Uterus (tissue), 4 donors: ENCODE data around the gene DENND4C. TPM values are rescaled to one million over a fixed set of nuclear protein-coding genes. Genes with fewer than 3 reads are reported as not detected.

Experiments
- DNase-seq, 2 donors: peaks; one replicate each; pipeline ENCODE4 v3.0.0-alpha.2; 2019 to 2020
- H3K27ac ChIP-seq, 2 donors: fragments of 200-600 bp; sonication (generic); 1 replicate in 1 of 2; 2 replicates in 1 of 2; pipeline ENCODE4 v1.5.1; 2016 to 2018
- H3K27me3 ChIP-seq, 2 donors: fragments of 200-600 bp; sonication (generic); one replicate each; pipeline ENCODE4 v1.5.1; 2018 to 2019; ENCODE audit warnings: control low read depth in 1 of 2
- H3K36me3 ChIP-seq, 2 donors: fragments of 200-600 bp; sonication (generic); one replicate each; pipeline ENCODE4 v1.5.1; 2019; ENCODE audit warnings: control low read depth in 1 of 2
- H3K4me1 ChIP-seq, 2 donors: fragments of 200-600 bp; sonication (generic); one replicate each; pipeline ENCODE4 v1.5.1; 2018 to 2019; ENCODE audit warnings: control low read depth in 1 of 2
- H3K4me3 ChIP-seq, 2 donors: fragments of 200-600 bp; sonication (generic); 1 replicate in 1 of 2; 2 replicates in 1 of 2; pipeline ENCODE4 v1.5.1; 2018 to 2019; ENCODE audit warnings: mild to moderate bottlenecking in 1 of 2
- H3K9me3 ChIP-seq, 2 donors: fragments of 200-600 bp; sonication (generic); one replicate each; pipeline ENCODE4 v1.5.1; 2019; ENCODE audit warnings: control low read depth in 1 of 2
- POLR2A ChIP-seq, 2 donors: fragments of 450-650 bp; IDR thresholded peaks; one replicate each; pipeline ENCODE4 v1.6.1; 2016; ENCODE audit warnings: antibody characterized with exemption in 2 of 2, mild to moderate bottlenecking in 1 of 2, moderate library complexity in 1 of 2
- intact Hi-C: fragments of 100-400 bp; cut with DNase I; formaldehyde crosslinking; loops from one replicate; pipeline ENCODE4 v1.15.1; 2023; ENCODE audit warnings: low total_unique reads
- total RNA-seq, 4 donors: library from RNA; depleted of rRNA in 3 of 4; stranded (reverse); fragments of >200 nt in 3 of 4; gene quantifications; one replicate each; pipeline versions ENCODE4 v1.1.0 to v1.2.4, GENCODE V29; 2014 to 2023
- TF ChIP-seq, protein P1 (sequence below), 4 experiments: fragments of 200-600 bp in 2 of 4; fragments of 450-650 bp in 2 of 4; sonication (generic) in 2 of 4; IDR thresholded peaks; one replicate each; pipeline ENCODE4 v1.5.1; 2016 to 2019; ENCODE audit warnings: antibody characterized with exemption in 4 of 4, mild to moderate bottlenecking in 2 of 4, moderate library complexity in 1 of 4
- donor health status: DM: yes; HTN: yes; CAD: no.

DENND4C gene
- total RNA-seq, 4 donors from 2014 or later = 101 to 161 (median 133) TPM

DNA sequence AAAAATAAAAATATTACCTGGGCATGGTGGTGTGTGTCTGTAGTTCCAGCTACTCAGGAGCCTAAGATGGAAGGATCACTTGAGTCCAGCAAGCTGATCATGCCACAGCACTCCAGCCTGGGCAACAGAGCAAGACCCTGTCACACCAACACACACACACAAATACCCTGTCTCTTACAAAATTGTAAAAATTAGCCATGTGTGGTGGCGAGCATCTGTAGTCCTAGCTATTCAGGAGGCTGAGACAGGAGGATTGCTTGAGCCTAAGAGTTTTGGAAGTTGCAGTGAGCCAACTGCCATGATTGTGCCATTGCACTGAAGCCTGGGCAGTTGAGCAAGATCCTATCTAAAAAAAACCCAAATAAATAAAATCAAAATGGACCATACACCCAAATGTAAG is 32.1 kb upstream of the DENND4C start:
- no peaks in the 10 kb centered on the region for H3K9me3 ChIP-seq
- no peak for DNase-seq
- no peak overlapping the region for H3K4me3 ChIP-seq
- no peak for TF ChIP-seq POLR2A (IDR thresholded peaks at IDR 0.05)
- TF ChIP-seq, protein P1, sequence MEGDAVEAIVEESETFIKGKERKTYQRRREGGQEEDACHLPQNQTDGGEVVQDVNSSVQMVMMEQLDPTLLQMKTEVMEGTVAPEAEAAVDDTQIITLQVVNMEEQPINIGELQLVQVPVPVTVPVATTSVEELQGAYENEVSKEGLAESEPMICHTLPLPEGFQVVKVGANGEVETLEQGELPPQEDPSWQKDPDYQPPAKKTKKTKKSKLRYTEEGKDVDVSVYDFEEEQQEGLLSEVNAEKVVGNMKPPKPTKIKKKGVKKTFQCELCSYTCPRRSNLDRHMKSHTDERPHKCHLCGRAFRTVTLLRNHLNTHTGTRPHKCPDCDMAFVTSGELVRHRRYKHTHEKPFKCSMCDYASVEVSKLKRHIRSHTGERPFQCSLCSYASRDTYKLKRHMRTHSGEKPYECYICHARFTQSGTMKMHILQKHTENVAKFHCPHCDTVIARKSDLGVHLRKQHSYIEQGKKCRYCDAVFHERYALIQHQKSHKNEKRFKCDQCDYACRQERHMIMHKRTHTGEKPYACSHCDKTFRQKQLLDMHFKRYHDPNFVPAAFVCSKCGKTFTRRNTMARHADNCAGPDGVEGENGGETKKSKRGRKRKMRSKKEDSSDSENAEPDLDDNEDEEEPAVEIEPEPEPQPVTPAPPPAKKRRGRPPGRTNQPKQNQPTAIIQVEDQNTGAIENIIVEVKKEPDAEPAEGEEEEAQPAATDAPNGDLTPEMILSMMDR (IDR thresholded peaks at IDR 0.05) = no peak
- H3K27ac ChIP-seq = no peak overlapping the region
- H3K4me1 ChIP-seq = peaks cover 0 to 8% of the 10 kb centered on the region in 2 donors
- no peaks in the 10 kb centered on the region for H3K36me3 ChIP-seq
- intact Hi-C loops = no loop called here
- no peaks in the 10 kb centered on the region for H3K27me3 ChIP-seq

DNA sequence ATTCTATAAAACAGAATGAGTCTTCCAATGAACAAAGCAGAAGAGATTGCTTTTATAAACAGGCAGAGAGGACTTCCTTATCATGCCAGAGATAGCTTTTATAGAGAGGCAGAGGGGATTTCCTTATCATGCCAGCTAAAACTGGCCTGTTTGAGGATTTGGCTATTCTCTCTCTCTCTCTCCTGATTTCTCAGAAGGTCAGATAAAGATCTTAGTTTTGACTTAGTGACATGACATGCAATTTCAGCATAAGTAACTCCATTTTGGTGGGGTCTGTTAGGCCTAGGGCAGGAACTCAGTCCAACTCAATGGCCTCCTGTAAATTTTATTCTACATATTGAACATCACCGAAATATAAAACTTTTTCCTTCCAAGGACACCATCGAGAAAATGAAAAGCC is 31.5 kb upstream of the DENND4C start:
- no peak for DNase-seq
- intact Hi-C loops = no loop called here
- Histone ChIP-seq H3K4me3 (no peak overlapping the region), H3K36me3 (no peaks in the 10 kb centered on the region), H3K4me1 (peaks cover 0 to 8% of the 10 kb centered on the region in 2 donors), H3K27ac (peak overlapping the region in 1 of 2 donors; percentile 79), H3K9me3 (no peaks in the 10 kb centered on the region), H3K27me3 (no peaks in the 10 kb centered on the region)
- TF ChIP-seq POLR2A (IDR thresholded peaks at IDR 0.05) = no peak
- TF ChIP-seq, protein P1 (IDR thresholded peaks at IDR 0.05) = no peak

DNA sequence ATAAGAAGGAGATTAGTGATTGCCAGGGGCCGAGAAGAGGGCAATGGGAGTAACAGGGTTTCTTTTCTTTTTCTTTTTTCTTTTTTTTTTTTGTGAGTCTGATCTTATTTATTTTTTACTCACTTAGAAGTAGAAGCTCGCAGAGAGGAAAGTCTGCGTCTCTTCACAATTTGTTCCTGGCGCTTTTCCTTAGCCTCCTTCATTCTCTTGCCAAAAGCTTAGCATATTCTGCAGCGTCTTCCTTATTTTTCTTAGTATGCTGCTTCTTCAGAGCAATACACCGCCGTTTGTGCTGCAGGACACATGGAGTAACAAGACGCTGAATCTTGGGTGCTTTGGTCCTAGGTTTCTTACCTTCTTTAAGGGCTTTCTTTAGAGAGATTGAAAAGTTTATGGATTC is 30.3 kb upstream of the DENND4C start:
- DNase-seq = peak; percentile 45 to 67
- H3K36me3 ChIP-seq = no peaks in the 10 kb centered on the region
- intact Hi-C loops = no loop called here
- no peaks in the 10 kb centered on the region for H3K27me3 ChIP-seq
- no peak overlapping the region for H3K4me3 ChIP-seq
- H3K27ac ChIP-seq = peak overlapping the region; percentile 79 to 83
- H3K9me3 ChIP-seq = no peaks in the 10 kb centered on the region
- peaks cover 0 to 8% of the 10 kb centered on the region in 2 donors for H3K4me1 ChIP-seq
- TF ChIP-seq, protein P1 (IDR thresholded peaks at IDR 0.05) = no peak
- TF ChIP-seq POLR2A (IDR thresholded peaks at IDR 0.05) = no peak

DNA sequence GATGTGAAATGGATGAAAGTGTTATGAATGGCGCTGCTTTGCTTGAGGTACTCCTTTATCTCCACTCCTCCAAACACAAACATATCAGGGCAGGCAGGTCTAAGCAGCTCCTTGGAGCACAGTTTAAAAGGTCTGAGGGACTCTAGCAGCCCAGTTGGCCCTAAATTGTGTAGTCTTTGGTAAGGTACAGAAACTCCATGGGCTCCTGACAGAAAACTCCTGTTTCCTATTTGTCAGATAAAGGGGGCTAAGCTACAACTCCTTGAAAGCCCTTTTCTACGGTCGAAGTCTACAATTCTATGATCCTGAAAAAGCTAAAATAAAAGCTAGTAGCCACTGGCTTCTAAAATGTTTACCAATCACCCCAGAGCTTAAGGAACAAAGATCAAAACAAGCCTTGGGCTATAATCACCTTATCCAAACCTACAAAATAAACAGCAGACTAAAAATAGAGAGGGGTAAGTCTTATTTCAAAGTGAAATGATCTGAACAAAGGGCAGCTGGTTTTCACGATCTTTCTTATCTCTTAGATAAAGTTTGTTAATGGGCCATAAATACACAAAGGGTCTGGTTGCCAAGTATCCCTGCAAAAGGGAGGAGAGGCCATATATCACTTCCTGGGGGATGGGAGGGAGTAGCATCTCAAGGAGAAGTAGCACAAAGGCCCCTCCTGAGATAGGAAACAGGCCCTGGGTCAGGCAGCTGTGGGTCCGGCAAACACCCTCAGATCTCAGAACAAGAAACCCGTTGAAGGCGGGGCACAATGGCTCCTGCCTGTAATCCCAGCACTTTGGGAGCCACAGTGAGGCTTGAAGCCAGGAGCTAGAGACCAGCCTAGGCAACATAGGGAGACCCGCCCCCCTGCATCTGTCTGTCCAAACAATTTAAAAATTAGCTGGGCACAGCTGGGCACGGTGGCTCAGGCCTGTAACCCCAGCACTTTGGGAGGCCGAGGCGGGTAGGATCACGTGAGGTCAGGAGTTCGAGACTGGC is 28.3 kb upstream of the DENND4C start:
- peak; percentile 61 to 78 for DNase-seq
- TF ChIP-seq, protein P1 (IDR thresholded peaks at IDR 0.05) = no peak
- no peak for TF ChIP-seq POLR2A (IDR thresholded peaks at IDR 0.05)

DNA sequence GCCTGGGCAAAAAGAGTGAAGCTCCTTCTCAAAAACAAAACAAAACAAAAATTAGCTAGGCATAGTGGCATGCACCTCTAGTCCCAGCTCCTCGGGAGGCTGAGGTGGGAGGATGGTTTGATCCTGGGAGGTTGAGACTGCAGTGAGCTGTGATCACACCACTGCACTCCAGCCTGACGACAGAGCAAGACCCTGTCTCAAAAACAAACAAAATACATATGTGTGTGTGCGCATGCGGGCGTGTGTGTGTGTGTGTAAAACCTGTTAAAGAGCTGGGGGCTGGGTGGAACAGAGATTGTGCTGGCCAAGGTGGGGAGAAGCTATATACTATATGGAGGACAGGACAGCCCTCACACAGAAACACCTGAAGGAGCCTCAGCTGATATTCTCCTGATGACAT is 27.4 kb upstream of the DENND4C start:
- no peak for DNase-seq
- TF ChIP-seq, protein P1 (IDR thresholded peaks at IDR 0.05) = no peak
- no peak for TF ChIP-seq POLR2A (IDR thresholded peaks at IDR 0.05)
- Histone ChIP-seq H3K4me1 (peaks cover 0 to 8% of the 10 kb centered on the region in 2 donors), H3K4me3 (no peak overlapping the region), H3K36me3 (no peaks in the 10 kb centered on the region), H3K27ac (peak overlapping the region; percentile 79 to 83), H3K9me3 (no peaks in the 10 kb centered on the region), H3K27me3 (no peaks in the 10 kb centered on the region)
- intact Hi-C loops = no loop called here

More for the DNA sequence above, 28.3 kb upstream of the DENND4C start:
- Histone ChIP-seq H3K36me3 (no peaks in the 10 kb centered on the region), H3K4me1 (peaks cover 0 to 8% of the 10 kb centered on the region in 2 donors), H3K9me3 (no peaks in the 10 kb centered on the region), H3K27ac (peak overlapping the region; percentile 79 to 83), H3K4me3 (no peak overlapping the region), H3K27me3 (no peaks in the 10 kb centered on the region)
- intact Hi-C loops = no loop called here
